Mammary epithelial cell (primary cell): ENCODE results near the gene STRADA.

Source experiments
- EZH2 ChIP-seq: IDR thresholded peaks from 2 replicates; pipeline ENCODE4 v1.6.1; 2012; ENCODE audit warnings: low read length, inconsistent platforms, borderline replicate concordance
- TF ChIP-seq, protein P1 (sequence below), 2 donors: IDR thresholded peaks in 1 of 2; conservative IDR thresholded peaks in 1 of 2; 2 replicates each; pipeline ENCODE4 v1.5.1; 2011 to 2012; ENCODE audit warnings: inconsistent platforms in 2 of 2, low read length in 2 of 2, mild to moderate bottlenecking in 2 of 2, control low read depth in 1 of 2, low read depth in 1 of 2; ENCODE audit not compliant: insufficient read depth in 1 of 2; ENCODE audit errors: extremely low read depth in 1 of 2

DNA sequence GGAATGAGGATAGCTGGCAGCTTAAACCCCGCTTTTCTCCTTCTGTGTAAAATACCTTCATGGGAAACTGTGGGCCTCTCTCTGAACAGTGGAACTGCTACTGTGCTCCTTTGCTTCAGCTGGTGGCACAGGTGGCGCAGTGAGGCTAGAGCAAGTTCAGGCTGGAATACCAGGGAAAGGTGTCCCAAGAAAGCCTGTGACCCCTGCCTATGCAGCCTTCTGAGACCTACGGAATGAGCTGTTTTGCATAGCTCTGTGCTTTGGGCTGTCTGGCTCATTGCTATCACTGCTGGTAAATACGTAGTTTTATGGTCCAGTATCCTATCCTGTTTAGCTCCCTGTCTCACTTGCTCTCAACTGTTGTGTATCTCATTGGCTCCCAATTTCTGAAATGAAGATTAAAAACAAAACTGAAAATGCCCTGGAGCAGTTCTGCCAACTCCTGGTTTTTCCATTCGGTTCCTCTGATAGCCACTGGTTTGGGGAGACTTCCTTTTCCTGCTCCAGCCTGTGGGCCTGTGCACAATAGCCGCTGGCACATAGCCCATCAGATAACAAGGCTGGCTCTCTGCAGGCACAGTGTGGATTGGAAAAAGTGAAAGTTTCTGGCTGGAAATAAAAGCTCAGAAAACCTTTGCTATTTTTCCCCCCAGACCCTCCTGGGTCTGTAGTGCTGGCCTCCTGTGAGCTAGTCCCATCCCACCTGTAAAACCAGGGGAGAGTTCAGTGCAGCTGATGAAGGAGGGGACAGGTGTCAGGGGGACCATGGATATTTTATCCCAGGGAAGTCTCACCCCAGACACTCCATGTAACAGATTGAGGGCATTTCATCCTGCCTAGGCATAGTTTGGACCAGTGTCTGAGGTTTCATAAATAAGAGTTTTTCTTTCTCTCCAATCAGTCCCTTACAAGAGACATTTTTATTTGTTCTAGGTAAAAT is 65.7 kb downstream of the STRADA start:
- TF ChIP-seq, protein P1, sequence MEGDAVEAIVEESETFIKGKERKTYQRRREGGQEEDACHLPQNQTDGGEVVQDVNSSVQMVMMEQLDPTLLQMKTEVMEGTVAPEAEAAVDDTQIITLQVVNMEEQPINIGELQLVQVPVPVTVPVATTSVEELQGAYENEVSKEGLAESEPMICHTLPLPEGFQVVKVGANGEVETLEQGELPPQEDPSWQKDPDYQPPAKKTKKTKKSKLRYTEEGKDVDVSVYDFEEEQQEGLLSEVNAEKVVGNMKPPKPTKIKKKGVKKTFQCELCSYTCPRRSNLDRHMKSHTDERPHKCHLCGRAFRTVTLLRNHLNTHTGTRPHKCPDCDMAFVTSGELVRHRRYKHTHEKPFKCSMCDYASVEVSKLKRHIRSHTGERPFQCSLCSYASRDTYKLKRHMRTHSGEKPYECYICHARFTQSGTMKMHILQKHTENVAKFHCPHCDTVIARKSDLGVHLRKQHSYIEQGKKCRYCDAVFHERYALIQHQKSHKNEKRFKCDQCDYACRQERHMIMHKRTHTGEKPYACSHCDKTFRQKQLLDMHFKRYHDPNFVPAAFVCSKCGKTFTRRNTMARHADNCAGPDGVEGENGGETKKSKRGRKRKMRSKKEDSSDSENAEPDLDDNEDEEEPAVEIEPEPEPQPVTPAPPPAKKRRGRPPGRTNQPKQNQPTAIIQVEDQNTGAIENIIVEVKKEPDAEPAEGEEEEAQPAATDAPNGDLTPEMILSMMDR (conservative IDR thresholded peaks at IDR 0.05 in 1 of 2, IDR thresholded peaks at IDR 0.05 in 1 of 2; ENCODE audit: extremely low read depth in 1 of 2, insufficient read depth in 1 of 2, low read depth in 1 of 2, low read length in 2 of 2) = no peak
- no peak for TF ChIP-seq EZH2
